ENCODE measurements around the gene SPTB. TPM values are rescaled to one million over a fixed set of nuclear protein-coding genes. Genes with fewer than 3 reads are reported as not detected.
A peak's percentile ranks its signal among the peaks of the same experiment; 100 is the strongest.

The SPTB gene
- total and polyA plus RNA-seq, 10 donors, result 0.06 to 20.9 (median 3.9) TPM

- peaks cover 0 to 98% (median 38%) of the 10 kb centered on the region in 6 donors for H3K36me3 ChIP-seq
- peaks cover 16 to 38% (median 29%) of the 10 kb centered on the region in 6 donors for H3K4me1 ChIP-seq
- no peak overlapping the region for H3K4me3 ChIP-seq
- H3K27ac ChIP-seq, result peak overlapping the region; percentile 1 to 84 (median 75)
- intact Hi-C loops (cut with DNase I; ENCODE audit: low total_unique reads), result no loop called here
- no peaks in the 10 kb centered on the region for H3K27me3 ChIP-seq (replicated peaks in 1 of 7)
- no peak for DNase-seq
- no peak for TF ChIP-seq CTCF (IDR thresholded peaks at IDR 0.05 in 8 of 11, conservative IDR thresholded peaks at IDR 0.05 in 3 of 11)
- no peak for TF ChIP-seq POLR2A (IDR thresholded peaks at IDR 0.05)
- TF ChIP-seq POLR2AphosphoS5 (IDR thresholded peaks at IDR 0.05), result peak in 1 of 3 donors; percentile 30
- no peaks in the 10 kb centered on the region for H3K9me3 ChIP-seq
- 55 to 76% (median 69%) methylated on average over 7 to 8 of the region's 8 CpGs for WGBS, 5 donors
Measured at GRCh38 chr14:64745511-64746091, 134.1 kb downstream of the SPTB start.

- Histone ChIP-seq H3K27me3 (replicated peaks in 1 of 7) (no peaks in the 10 kb centered on the region), H3K4me1 (peaks cover 16 to 34% (median 24%) of the 10 kb centered on the region in 6 donors), H3K4me3 (no peak overlapping the region), H3K9me3 (no peaks in the 10 kb centered on the region), H3K27ac (peak overlapping the region in 1 of 8 donors; percentile 82), H3K36me3 (peaks cover 0 to 100% (median 49%) of the 10 kb centered on the region in 6 donors)
- intact Hi-C loops (cut with DNase I; ENCODE audit: low total_unique reads), result no loop called here
- DNase-seq, result no peak
- WGBS, 5 donors, result 91 to 98% (median 95%) methylated on average over 11 to 27 of the region's 27 CpGs
- TF ChIP-seq CTCF (IDR thresholded peaks at IDR 0.05 in 8 of 11, conservative IDR thresholded peaks at IDR 0.05 in 3 of 11), result no peak
- TF ChIP-seq POLR2AphosphoS5 (IDR thresholded peaks at IDR 0.05), result no peak
- no peak for TF ChIP-seq POLR2A (IDR thresholded peaks at IDR 0.05)
Measured at GRCh38 chr14:64743061-64743460, 136.6 kb downstream of the SPTB start.

DNA sequence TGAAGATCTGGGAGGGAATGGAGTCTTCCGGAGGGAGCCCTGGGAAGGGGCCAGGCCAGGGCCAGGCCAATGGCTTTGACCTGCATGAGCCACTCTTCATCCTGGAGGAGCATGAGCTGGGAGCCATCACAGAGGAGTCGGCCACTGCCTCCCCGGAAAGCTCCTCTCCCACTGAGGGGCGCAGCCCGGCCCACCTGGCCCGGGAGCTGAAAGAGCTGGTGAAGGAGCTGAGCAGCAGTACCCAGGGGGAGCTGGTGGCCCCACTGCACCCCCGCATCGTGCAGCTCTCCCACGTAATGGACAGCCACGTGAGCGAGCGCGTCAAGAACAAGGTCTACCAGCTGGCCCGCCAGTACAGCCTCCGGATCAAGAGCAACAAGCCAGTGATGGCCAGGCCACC lies 137.7 kb downstream of the SPTB start:
- intact Hi-C loops (cut with DNase I; ENCODE audit: low total_unique reads), result no loop called here
- DNase-seq, result no peak
- Histone ChIP-seq H3K36me3 (peaks cover 0 to 100% (median 54%) of the 10 kb centered on the region in 6 donors), H3K4me3 (no peak overlapping the region), H3K4me1 (peaks cover 10 to 23% (median 17%) of the 10 kb centered on the region in 6 donors), H3K27me3 (replicated peaks in 1 of 7) (no peaks in the 10 kb centered on the region), H3K9me3 (no peaks in the 10 kb centered on the region), H3K27ac (peak overlapping the region in 1 of 8 donors; percentile 1)
- TF ChIP-seq CTCF (IDR thresholded peaks at IDR 0.05 in 8 of 11, conservative IDR thresholded peaks at IDR 0.05 in 3 of 11), result no peak
- TF ChIP-seq POLR2A (IDR thresholded peaks at IDR 0.05), result no peak
- TF ChIP-seq POLR2AphosphoS5 (IDR thresholded peaks at IDR 0.05), result peak in 1 of 3 donors; percentile 38
- WGBS, 5 donors, result 88 to 95% (median 95%) methylated on average over 15 of the region's 15 CpGs

GRCh38 chr14:64741200-64741599 lies 138.5 kb downstream of the SPTB start:
- WGBS, 5 donors, result 89 to 97% (median 94%) methylated on average over 7 to 15 of the region's 15 CpGs
- no peaks in the 10 kb centered on the region for H3K9me3 ChIP-seq
- no peak overlapping the region for H3K4me3 ChIP-seq
- peaks cover 0 to 100% (median 58%) of the 10 kb centered on the region in 6 donors for H3K36me3 ChIP-seq
- DNase-seq, result no peak
- H3K4me1 ChIP-seq, result peaks cover 5 to 16% (median 11%) of the 10 kb centered on the region in 6 donors
- intact Hi-C loops (cut with DNase I; ENCODE audit: low total_unique reads), result no loop called here
- H3K27ac ChIP-seq, result peak overlapping the region in 1 of 8 donors; percentile 11
- TF ChIP-seq CTCF (IDR thresholded peaks at IDR 0.05 in 8 of 11, conservative IDR thresholded peaks at IDR 0.05 in 3 of 11) (no peak), POLR2AphosphoS5 (IDR thresholded peaks at IDR 0.05) (peak in 1 of 3 donors; percentile 31)
- no peaks in the 10 kb centered on the region for H3K27me3 ChIP-seq (replicated peaks in 1 of 7)
